Fibroblast of lung (primary cell): Measurements from ENCODE around the gene PGGT1B. TPM values are rescaled to one million over a fixed set of nuclear protein-coding genes. Genes with fewer than 3 reads are reported as not detected.

Experiments
- DNase-seq, 2 donors: peaks; one replicate each; pipeline versions ENCODE4 v3.0.0 to v3.0.0-alpha.2; 2010; ENCODE audit warnings: low read depth in 2 of 2
- H2AFZ ChIP-seq: 2 replicates; pipeline ENCODE4 v1.5.1; 2012; ENCODE audit warnings: low read length, control low read depth, inconsistent platforms
- H3K27ac ChIP-seq: 2 replicates; pipeline ENCODE4 v1.5.1; 2011; ENCODE audit warnings: low read length, control low read depth; ENCODE audit not compliant: insufficient read depth
- H3K27me3 ChIP-seq: 2 replicates; pipeline ENCODE4 v1.5.1; 2011; ENCODE audit warnings: mild to moderate bottlenecking, low read length; ENCODE audit not compliant: control insufficient read depth, insufficient read depth
- H3K36me3 ChIP-seq: 2 replicates; pipeline ENCODE4 v1.5.1; 2011; ENCODE audit warnings: low read length; ENCODE audit not compliant: control insufficient read depth, insufficient read depth
- H3K4me1 ChIP-seq: 2 replicates; pipeline ENCODE4 v1.5.1; 2011; ENCODE audit warnings: low read length; ENCODE audit not compliant: control insufficient read depth, insufficient read depth; ENCODE audit errors: extremely low read depth
- H3K4me2 ChIP-seq: 2 replicates; pipeline ENCODE4 v1.5.1; 2011; ENCODE audit warnings: low read length, control low read depth; ENCODE audit not compliant: insufficient read depth; ENCODE audit errors: extremely low read depth
- H3K4me3 ChIP-seq, 4 experiments: fragments of 200-600 bp in 1 of 4; sonication (generic) in 1 of 4; replicated peaks in 1 of 4; 2 replicates each; pipeline ENCODE4 v1.5.1; 2011 to 2016; ENCODE audit warnings: low read length in 4 of 4, low read depth in 3 of 4, mild to moderate bottlenecking in 3 of 4, control low read depth in 2 of 4, inconsistent platforms in 1 of 4, mixed read lengths in 1 of 4; ENCODE audit not compliant: insufficient read depth in 1 of 4; ENCODE audit errors: control extremely low read depth in 1 of 4
- H3K79me2 ChIP-seq: 2 replicates; pipeline ENCODE4 v1.5.1; 2012; ENCODE audit warnings: mild to moderate bottlenecking, low read length, inconsistent platforms; ENCODE audit not compliant: control insufficient read depth, insufficient read depth
- H3K9ac ChIP-seq: 2 replicates; pipeline ENCODE4 v1.5.1; 2011; ENCODE audit warnings: mild to moderate bottlenecking, low read length, control low read depth; ENCODE audit not compliant: insufficient read depth
- H3K9me3 ChIP-seq: 2 replicates; pipeline ENCODE4 v1.5.1; 2012; ENCODE audit warnings: low read depth, low read length; ENCODE audit not compliant: control insufficient read depth, insufficient read depth
- H4K20me1 ChIP-seq: 2 replicates; pipeline ENCODE4 v1.5.1; 2011; ENCODE audit warnings: low read length; ENCODE audit not compliant: control insufficient read depth, insufficient read depth; ENCODE audit errors: extremely low read depth
- CTCF ChIP-seq, 2 donors: IDR thresholded peaks in 1 of 2; conservative IDR thresholded peaks in 1 of 2; 1 replicate in 1 of 2; 2 replicates in 1 of 2; pipeline ENCODE4 v1.5.1; 2011 to 2012; ENCODE audit warnings: low read length in 2 of 2, control low read depth in 1 of 2, inconsistent platforms in 1 of 2, low read depth in 1 of 2, mild to moderate bottlenecking in 1 of 2
- EZH2 ChIP-seq: IDR thresholded peaks from 2 replicates; pipeline ENCODE4 v1.5.1; 2012; ENCODE audit warnings: low read length, control low read depth, mild to moderate bottlenecking; ENCODE audit errors: missing control alignments
- polyA plus RNA-seq, 2 donors: library from polyadenylated mRNA; depleted of rRNA in 1 of 2; stranded (reverse) in 1 of 2; unstranded in 1 of 2; fragments of >200 nt; gene quantifications; 2 replicates each; pipeline ENCODE4 v1.2.1, GENCODE V29; 2011 to 2012; ENCODE audit warnings: missing spikeins in 1 of 2
- total RNA-seq: library from RNA; depleted of rRNA; stranded (reverse); fragments of >200 nt; gene quantifications from 2 replicates; pipeline ENCODE4 v1.2.1, GENCODE V29; 2014

PGGT1B gene
- total and polyA plus RNA-seq, 2 donors (not counting 1 experiment from before 2014, with no cell fraction given), result 2.5 to 12.4 TPM

DNA sequence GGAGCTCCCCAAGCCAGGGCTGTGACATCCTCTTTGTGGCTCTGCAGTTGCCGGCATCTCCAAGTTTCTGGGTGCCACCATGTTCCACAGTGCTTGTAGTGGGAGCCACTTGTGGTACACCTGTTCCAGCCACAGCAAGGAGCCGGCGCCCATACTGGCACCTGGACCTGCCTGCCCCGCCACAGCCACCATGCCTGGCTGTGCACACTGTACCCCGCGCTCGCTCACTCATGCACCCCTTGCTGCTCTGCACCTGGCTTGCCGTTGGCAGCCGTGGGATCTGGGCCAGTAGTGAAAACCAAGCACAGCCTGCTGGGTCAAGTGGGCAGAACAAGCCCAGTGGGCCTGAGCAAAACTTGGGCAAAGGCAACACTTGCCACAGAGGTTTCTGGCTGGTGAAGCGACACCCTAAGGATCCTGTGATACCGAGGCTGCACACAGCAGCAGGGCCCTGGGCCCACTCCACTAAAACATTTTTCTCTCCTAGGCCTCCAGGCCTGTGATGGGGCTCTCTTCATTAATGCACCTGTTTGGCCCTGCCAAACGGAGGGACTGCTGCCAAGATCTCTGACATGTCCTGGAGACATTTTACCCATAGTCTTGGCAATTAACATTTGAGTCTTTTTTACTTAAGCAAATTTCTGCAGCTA lies 95.8 kb downstream of the PGGT1B start:
- Histone ChIP-seq H3K4me2 (no peak overlapping the region), H4K20me1 (no peaks in the 10 kb centered on the region), H3K4me3 (no peak overlapping the region), H3K27me3 (peaks cover 10% of the 10 kb centered on the region), H3K9me3 (no peaks in the 10 kb centered on the region), H3K4me1 (no peaks in the 10 kb centered on the region), H2AFZ (no peak overlapping the region), H3K36me3 (no peaks in the 10 kb centered on the region), H3K79me2 (no peaks in the 10 kb centered on the region), H3K9ac (no peak overlapping the region), H3K27ac (no peak overlapping the region)
- TF ChIP-seq EZH2 (no peak), CTCF (conservative IDR thresholded peaks at IDR 0.05 in 1 of 2, IDR thresholded peaks at IDR 0.05 in 1 of 2; ENCODE audit: low read depth in 1 of 2, low read length in 2 of 2) (no peak)
- no peak for DNase-seq

- no peaks in the 10 kb centered on the region for H3K79me2 ChIP-seq
- DNase-seq, result no peak
- no peaks in the 10 kb centered on the region for H3K36me3 ChIP-seq
- H3K4me1 ChIP-seq, result no peaks in the 10 kb centered on the region
- no peak overlapping the region for H2AFZ ChIP-seq
- no peak overlapping the region for H3K27ac ChIP-seq
- H3K27me3 ChIP-seq, result peaks cover 4% of the 10 kb centered on the region
- no peaks in the 10 kb centered on the region for H4K20me1 ChIP-seq
- H3K9me3 ChIP-seq, result no peaks in the 10 kb centered on the region
- no peak overlapping the region for H3K4me3 ChIP-seq
- H3K4me2 ChIP-seq, result no peak overlapping the region
- TF ChIP-seq EZH2 (no peak), CTCF (conservative IDR thresholded peaks at IDR 0.05 in 1 of 2, IDR thresholded peaks at IDR 0.05 in 1 of 2; ENCODE audit: low read depth in 1 of 2, low read length in 2 of 2) (no peak)
- no peak overlapping the region for H3K9ac ChIP-seq
These were observed 96.9 kb downstream of the PGGT1B start for GRCh38 chr5:115165790-115166189.

- Histone ChIP-seq H3K79me2 (no peaks in the 10 kb centered on the region), H3K9ac (no peak overlapping the region), H3K9me3 (no peaks in the 10 kb centered on the region), H3K4me2 (no peak overlapping the region), H3K27me3 (no peaks in the 10 kb centered on the region), H4K20me1 (no peaks in the 10 kb centered on the region), H3K36me3 (no peaks in the 10 kb centered on the region), H3K27ac (no peak overlapping the region), H2AFZ (no peak overlapping the region), H3K4me3 (no peak overlapping the region), H3K4me1 (no peaks in the 10 kb centered on the region)
- no peak for DNase-seq
- TF ChIP-seq EZH2, result no peak
- TF ChIP-seq CTCF (conservative IDR thresholded peaks at IDR 0.05 in 1 of 2, IDR thresholded peaks at IDR 0.05 in 1 of 2; ENCODE audit: low read depth in 1 of 2, low read length in 2 of 2), result no peak
These were observed 101.7 kb downstream of the PGGT1B start for GRCh38 chr5:115160975-115161475.

Other genes with a start within 250 kb of the PGGT1B start
- under 0.01 and 0.33 TPM in 2 replicates for gene TRIM36, start 93.0 kb downstream of the PGGT1B start, total RNA-seq
- gene TRIM36, start 93.0 kb downstream of the PGGT1B start, polyA plus RNA-seq, result 0.12 and 0.68 TPM in 2 replicates
- gene CCDC112, start 33.8 kb upstream of the PGGT1B start, total RNA-seq, result 7.4 and 13.7 TPM in 2 replicates
- gene CCDC112, start 33.8 kb upstream of the PGGT1B start, polyA plus RNA-seq, result 5.2 and 5.7 TPM in 2 replicates